NCI-H1105 treated with DMSO at 0.1 percent for 48 hours (cell line): ENCODE results near the gene SLIT3.

Source experiments
- DNase-seq: peaks from one replicate; lab custom pipeline; 2025; lab: John Stamatoyannopoulos, UW

SLIT3 gene

GRCh38 chr5:169104937-169105494, 195.9 kb downstream of the SLIT3 start:
- no peak for DNase-seq

GRCh38 chr5:169103586-169104181, 197.3 kb downstream of the SLIT3 start:
- no peak for DNase-seq

GRCh38 chr5:169101966-169102365, 199.0 kb downstream of the SLIT3 start:
- DNase-seq: no peak

- no peak for DNase-seq
These were observed 200.2 kb downstream of the SLIT3 start for GRCh38 chr5:169100735-169101075.

GRCh38 chr5:169099801-169100734, 200.9 kb downstream of the SLIT3 start:
- DNase-seq: no peak

- DNase-seq: no peak
These were observed 202.4 kb downstream of the SLIT3 start for GRCh38 chr5:169098331-169099121.

GRCh38 chr5:169097374-169098326, 203.3 kb downstream of the SLIT3 start:
- no peak for DNase-seq

GRCh38 chr5:169095976-169096375, 205.0 kb downstream of the SLIT3 start:
- DNase-seq: no peak

- no peak for DNase-seq
These were observed 205.5 kb downstream of the SLIT3 start for GRCh38 chr5:169095410-169095960.

- no peak for DNase-seq
These were observed 206.1 kb downstream of the SLIT3 start for GRCh38 chr5:169094586-169095409.

GRCh38 chr5:169091396-169091980, 209.5 kb downstream of the SLIT3 start:
- no peak for DNase-seq

GRCh38 chr5:169089343-169089742, 211.6 kb downstream of the SLIT3 start:
- no peak for DNase-seq

- DNase-seq: no peak
These were observed 212.8 kb downstream of the SLIT3 start for GRCh38 chr5:169088028-169088725.

- DNase-seq: no peak
These were observed 215.3 kb downstream of the SLIT3 start for GRCh38 chr5:169085636-169086035.

- no peak for DNase-seq
These were observed 215.7 kb downstream of the SLIT3 start for GRCh38 chr5:169085212-169085611.

- DNase-seq: no peak
These were observed 216.2 kb downstream of the SLIT3 start for GRCh38 chr5:169084775-169085174.

GRCh38 chr5:169083394-169084018, 217.4 kb downstream of the SLIT3 start:
- no peak for DNase-seq

GRCh38 chr5:169081000-169081724, 219.8 kb downstream of the SLIT3 start:
- DNase-seq: no peak
